HEK293 (cell line): Measurements from ENCODE around the gene NAV3.
A peak's percentile ranks its signal among the peaks of the same experiment; 100 is the strongest.

Experiments used
- CTCF ChIA-PET: fragments of 350-600 bp; formaldehyde crosslinking; extraction: SDS; loops from one replicate; lab custom pipeline; 2021; ENCODE audit warnings: antibody characterized with exemption; lab: Yijun Ruan, JAX
- POLR2A ChIA-PET: fragments of 300-600 bp; formaldehyde crosslinking; extraction: SDS; loops from one replicate; lab custom pipeline; 2020; ENCODE audit warnings: antibody characterized with exemption, inconsistent platforms; lab: Yijun Ruan, JAX
- H3K27ac ChIP-seq: fragments of 200-500 bp; sonication (Bioruptor generic); 2 replicates; pipeline ENCODE4 v1.5.1; 2014; ENCODE audit warnings: low read depth, low read length, control low read depth, inconsistent platforms; ENCODE audit errors: extremely low read depth
- H3K36me3 ChIP-seq, 2 experiments: fragments of 200-500 bp in 1 of 2; sonication (Bioruptor generic) in 1 of 2; 1 replicate in 1 of 2; 2 replicates in 1 of 2; pipeline ENCODE4 v1.5.1; 2014 to 2017; ENCODE audit warnings: inconsistent platforms in 2 of 2, low read length in 2 of 2; ENCODE audit not compliant: control insufficient read depth in 2 of 2, insufficient read depth in 1 of 2
- H3K4me1 ChIP-seq: fragments of 200-500 bp; sonication (Bioruptor generic); 2 replicates; pipeline ENCODE4 v1.5.1; 2014; ENCODE audit warnings: mild to moderate bottlenecking, low read length, inconsistent platforms; ENCODE audit not compliant: control insufficient read depth, insufficient read depth
- H3K4me3 ChIP-seq: 2 replicates; pipeline ENCODE4 v1.5.1; 2011; ENCODE audit warnings: low read depth, mild to moderate bottlenecking, control low read depth, low read length, moderate library complexity
- H3K9me3 ChIP-seq: fragments of 200-500 bp; sonication (Bioruptor generic); 2 replicates; pipeline ENCODE4 v1.5.1; 2014; ENCODE audit warnings: low read depth, low read length, inconsistent platforms; ENCODE audit not compliant: control insufficient read depth, insufficient read depth
- AEBP2 ChIP-seq: fragments of 450-650 bp; formaldehyde crosslinking; IDR thresholded peaks from 2 replicates; pipeline ENCODE4 v1.5.1; 2016; ENCODE audit warnings: missing biosample characterization, missing genetic modification characterization, borderline replicate concordance
- ATF2 ChIP-seq: fragments of 450-650 bp; formaldehyde crosslinking; IDR thresholded peaks from 2 replicates; pipeline ENCODE4 v1.5.1; 2016; ENCODE audit warnings: missing biosample characterization, missing genetic modification characterization, low read depth
- HIC1 ChIP-seq: fragments of 450-650 bp; formaldehyde crosslinking; IDR thresholded peaks from 2 replicates; pipeline ENCODE4 v1.5.1; 2016; ENCODE audit warnings: missing biosample characterization, missing genetic modification characterization
- MYNN ChIP-seq: fragments of 450-650 bp; formaldehyde crosslinking; IDR thresholded peaks from 2 replicates; pipeline ENCODE4 v1.5.1; 2016; ENCODE audit warnings: missing biosample characterization, missing genetic modification characterization, borderline replicate concordance
- MZF1 ChIP-seq: fragments of 450-650 bp; formaldehyde crosslinking; IDR thresholded peaks from 2 replicates; pipeline ENCODE4 v1.5.1; 2017; ENCODE audit warnings: missing biosample characterization, missing genetic modification characterization, borderline replicate concordance
- PRDM4 ChIP-seq: fragments of 450-650 bp; formaldehyde crosslinking; IDR thresholded peaks from 2 replicates; pipeline ENCODE4 v1.5.1; 2017; ENCODE audit warnings: missing biosample characterization, missing genetic modification characterization
- ZBTB1 ChIP-seq: fragments of 450-650 bp; formaldehyde crosslinking; IDR thresholded peaks from 2 replicates; pipeline ENCODE4 v1.5.1; 2016; ENCODE audit warnings: missing biosample characterization, missing genetic modification characterization
- ZBTB21 ChIP-seq: fragments of 450-650 bp; formaldehyde crosslinking; IDR thresholded peaks from 2 replicates; pipeline ENCODE4 v1.5.1; 2017; ENCODE audit warnings: missing biosample characterization, missing genetic modification characterization
- ZFP41 ChIP-seq: fragments of 450-650 bp; formaldehyde crosslinking; IDR thresholded peaks from 2 replicates; pipeline ENCODE4 v1.5.1; 2016; ENCODE audit warnings: missing biosample characterization, missing genetic modification characterization, borderline replicate concordance
- ZNF266 ChIP-seq: fragments of 450-650 bp; formaldehyde crosslinking; IDR thresholded peaks from 2 replicates; pipeline ENCODE4 v1.5.1; 2016; ENCODE audit warnings: missing biosample characterization, missing genetic modification characterization, low read depth
- ZNF350 ChIP-seq: fragments of 450-650 bp; formaldehyde crosslinking; IDR thresholded peaks from 2 replicates; pipeline ENCODE4 v1.5.0; 2017; ENCODE audit warnings: missing biosample characterization, mild to moderate bottlenecking, missing genetic modification characterization
- ZNF37A ChIP-seq: fragments of 450-650 bp; IDR thresholded peaks from 2 replicates; pipeline ENCODE4 v1.5.1; 2018; ENCODE audit warnings: missing biosample characterization, missing genetic modification characterization
- ZNF398 ChIP-seq: fragments of 450-650 bp; formaldehyde crosslinking; IDR thresholded peaks from 2 replicates; pipeline ENCODE4 v1.5.1; 2017; ENCODE audit warnings: missing biosample characterization, missing genetic modification characterization
- ZNF521 ChIP-seq: fragments of 450-650 bp; formaldehyde crosslinking; IDR thresholded peaks from 2 replicates; pipeline ENCODE4 v1.5.1; 2017; ENCODE audit warnings: missing biosample characterization, mild to moderate bottlenecking, missing genetic modification characterization
- ZNF626 ChIP-seq: fragments of 450-650 bp; sonication (Bioruptor Pico); formaldehyde crosslinking; IDR thresholded peaks from 2 replicates; pipeline ENCODE4 v1.5.1; 2018; ENCODE audit warnings: missing biosample characterization, missing genetic modification characterization, inconsistent platforms

NAV3 gene

GRCh38 chr12:78183824-78184223, 353.1 kb downstream of the NAV3 start (continued):
- TF ChIP-seq MYNN (tag by site-specific recombination) (no peak), AEBP2 (tag by site-specific recombination) (no peak), ZNF266 (tag by site-specific recombination) (no peak)
- TF ChIP-seq, all 188 proteins: peak for 0

GRCh38 chr12:78185109-78185508, 354.4 kb downstream of the NAV3 start:
- TF ChIP-seq ZBTB21 (tag by site-specific recombination) (no peak), ZNF37A (tag by site-specific recombination) (no peak)
- no peaks in the 10 kb centered on the region for H3K4me1 ChIP-seq
- no peak overlapping the region for H3K27ac ChIP-seq
- no peaks in the 10 kb centered on the region for H3K9me3 ChIP-seq
- no peak overlapping the region for H3K4me3 ChIP-seq
- ChIA-PET POLR2A (no interaction called here), CTCF (interaction anchor here (0.7 kb wide), 1 partner anchor 45 kb away, joined by 3 read pairs; no protein-coding TSS in a partner anchor)
- no peaks in the 10 kb centered on the region for H3K36me3 ChIP-seq

DNA sequence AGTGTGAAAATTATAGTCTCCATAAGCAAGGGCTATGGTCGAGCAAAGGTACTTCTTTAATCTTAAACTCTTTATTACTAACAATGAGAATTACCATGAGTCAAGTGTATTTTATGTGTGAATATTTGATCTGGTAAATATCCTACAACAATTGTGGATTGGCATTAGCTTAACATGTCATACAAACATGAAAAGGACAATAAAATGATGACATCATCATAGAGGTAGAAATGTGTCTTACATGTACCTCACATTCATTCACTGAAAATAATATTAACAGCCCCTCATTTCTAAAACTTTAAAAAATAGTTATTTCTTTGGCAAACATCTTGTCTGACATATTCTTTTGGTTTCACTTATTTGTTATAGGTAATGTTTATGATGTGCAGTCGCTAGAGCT, 355.0 kb downstream of the NAV3 start:
- POLR2A ChIA-PET: no interaction called here
- CTCF ChIA-PET: no interaction called here
- H3K9me3 ChIP-seq: no peaks in the 10 kb centered on the region
- TF ChIP-seq ATF2 (tag by site-specific recombination): peak; percentile 72
- no peak for TF ChIP-seq ZBTB1 (tag by site-specific recombination)
- H3K27ac ChIP-seq: no peak overlapping the region
- H3K36me3 ChIP-seq: no peaks in the 10 kb centered on the region
- H3K4me1 ChIP-seq: no peaks in the 10 kb centered on the region
- H3K4me3 ChIP-seq: no peak overlapping the region

DNA sequence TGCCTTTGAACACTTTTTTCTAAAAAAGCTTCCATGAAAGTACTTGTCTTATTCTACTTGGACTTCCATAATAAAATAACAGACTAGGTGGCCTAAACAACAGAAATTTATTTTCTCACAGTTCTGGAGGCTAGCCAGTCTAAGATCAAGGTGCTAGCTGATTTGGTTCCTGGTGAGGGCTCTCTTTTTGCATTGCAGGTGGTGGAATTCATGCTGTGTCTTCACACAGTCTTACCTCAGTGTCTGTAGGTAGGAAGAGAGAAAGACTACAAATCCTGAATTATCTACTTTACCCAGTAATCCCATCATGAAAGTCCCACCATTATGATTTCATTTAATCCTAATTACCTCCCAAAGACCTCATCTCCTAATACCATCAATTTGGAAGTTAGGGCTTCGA, 356.0 kb downstream of the NAV3 start:
- H3K27ac ChIP-seq: no peak overlapping the region
- H3K9me3 ChIP-seq: no peaks in the 10 kb centered on the region
- H3K4me3 ChIP-seq: no peak overlapping the region
- H3K4me1 ChIP-seq: no peaks in the 10 kb centered on the region
- H3K36me3 ChIP-seq: no peaks in the 10 kb centered on the region
- ChIA-PET POLR2A (no interaction called here), CTCF (no interaction called here)
- TF ChIP-seq PRDM4 (tag by site-specific recombination): no peak
- TF ChIP-seq ZNF398 (tag by site-specific recombination): no peak
- no peak for TF ChIP-seq ZNF521
- no peak for TF ChIP-seq ZNF626 (tag by site-specific recombination)
- no peak for TF ChIP-seq MZF1 (tag by site-specific recombination)
- TF ChIP-seq ZFP41 (tag by site-specific recombination): no peak
- TF ChIP-seq HIC1: no peak
- TF ChIP-seq ZNF350 (tag by site-specific recombination): no peak
- no peak for TF ChIP-seq ATF2 (tag by site-specific recombination)
